Superior temporal gyrus (tissue), 1 donor: ENCODE measurements around the gene PCDHGB7.
"Not testable (repeated sequence)": the region's sequence is repeated elsewhere in the genome, so short reads cannot be mapped to it uniquely, and the experiment has no call there.

ENCODE experiments used
- DNase-seq: peaks from one replicate; pipeline ENCODE4 v3.0.0-alpha.2; 2016; ENCODE audit errors: extremely low spot score

Gene PCDHGB7

GRCh38 chr5:141417494-141418172 is at the start of gene PCDHGB7:
Gene PCDHGB7 (plus strand): TSS chr5:141417677. CDS start chr5:141417860, 183 bp downstream.
- peak; percentile 46 for DNase-seq

- DNase-seq: peak; percentile 13
Measured at GRCh38 chr5:141369994-141370848, 47.3 kb upstream of the PCDHGB7 start, which contains the start of gene PCDHGB3. Gene PCDHGB3 (plus strand): TSS chr5:141370242. CDS start chr5:141370395, 153 bp downstream.

GRCh38 chr5:141371572-141372475 is 45.7 kb upstream of the PCDHGB7 start:
- no peak for DNase-seq

- DNase-seq: no peak
Measured at GRCh38 chr5:141373673-141374317, 43.7 kb upstream of the PCDHGB7 start, which contains the start of gene PCDHGA6. Gene PCDHGA6 (plus strand): TSS chr5:141373891. CDS start chr5:141374084, 193 bp downstream.

- no peak for DNase-seq
Measured at GRCh38 chr5:141374627-141375026, 42.9 kb upstream of the PCDHGB7 start.

DNA sequence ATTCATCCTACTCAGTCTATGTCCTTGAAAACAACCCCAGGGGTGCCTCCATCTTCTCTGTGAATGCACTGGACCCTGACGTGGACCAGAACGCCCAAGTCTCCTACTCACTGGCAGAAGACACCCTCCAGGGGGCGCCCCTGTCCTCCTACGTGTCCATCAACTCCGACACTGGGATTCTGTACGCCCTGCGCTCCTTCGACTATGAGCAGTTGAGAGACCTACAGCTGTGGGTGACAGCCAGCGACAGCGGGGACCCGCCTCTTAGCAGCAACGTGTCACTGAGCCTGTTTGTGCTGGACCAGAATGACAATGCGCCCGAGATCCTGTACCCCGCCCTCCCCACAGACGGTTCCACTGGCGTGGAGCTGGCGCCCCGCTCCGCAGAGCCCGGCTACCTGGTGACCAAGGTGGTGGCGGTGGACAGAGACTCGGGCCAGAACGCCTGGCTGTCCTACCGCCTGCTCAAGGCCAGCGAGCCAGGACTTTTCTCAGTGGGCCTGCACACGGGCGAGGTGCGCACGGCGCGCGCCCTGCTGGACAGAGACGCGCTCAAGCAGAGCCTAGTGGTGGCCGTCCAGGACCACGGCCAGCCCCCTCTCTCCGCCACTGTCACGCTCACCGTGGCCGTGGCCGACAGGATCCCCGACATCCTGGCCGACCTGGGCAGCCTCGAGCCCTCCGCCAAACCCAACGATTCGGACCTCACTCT is 41.9 kb upstream of the PCDHGB7 start:
- DNase-seq: not testable (repeated sequence)

GRCh38 chr5:141382469-141383294 is 34.8 kb upstream of the PCDHGB7 start, which contains the start of gene PCDHGA7:
Gene PCDHGA7 (plus strand): TSS chr5:141382742. CDS start chr5:141382900, 158 bp downstream.
- no peak for DNase-seq

- no peak for DNase-seq
Measured at GRCh38 chr5:141383345-141383744, 34.1 kb upstream of the PCDHGB7 start.

GRCh38 chr5:141384471-141385267 is 32.8 kb upstream of the PCDHGB7 start:
- DNase-seq: no peak

- DNase-seq: not testable (repeated sequence)
Measured at GRCh38 chr5:141387557-141388311, 29.7 kb upstream of the PCDHGB7 start, which contains the start of gene PCDHGB4. Gene PCDHGB4 (plus strand): TSS chr5:141387698. CDS start chr5:141387885, 187 bp downstream.

- DNase-seq: no peak
Measured at GRCh38 chr5:141388661-141389060, 28.8 kb upstream of the PCDHGB7 start.

DNA sequence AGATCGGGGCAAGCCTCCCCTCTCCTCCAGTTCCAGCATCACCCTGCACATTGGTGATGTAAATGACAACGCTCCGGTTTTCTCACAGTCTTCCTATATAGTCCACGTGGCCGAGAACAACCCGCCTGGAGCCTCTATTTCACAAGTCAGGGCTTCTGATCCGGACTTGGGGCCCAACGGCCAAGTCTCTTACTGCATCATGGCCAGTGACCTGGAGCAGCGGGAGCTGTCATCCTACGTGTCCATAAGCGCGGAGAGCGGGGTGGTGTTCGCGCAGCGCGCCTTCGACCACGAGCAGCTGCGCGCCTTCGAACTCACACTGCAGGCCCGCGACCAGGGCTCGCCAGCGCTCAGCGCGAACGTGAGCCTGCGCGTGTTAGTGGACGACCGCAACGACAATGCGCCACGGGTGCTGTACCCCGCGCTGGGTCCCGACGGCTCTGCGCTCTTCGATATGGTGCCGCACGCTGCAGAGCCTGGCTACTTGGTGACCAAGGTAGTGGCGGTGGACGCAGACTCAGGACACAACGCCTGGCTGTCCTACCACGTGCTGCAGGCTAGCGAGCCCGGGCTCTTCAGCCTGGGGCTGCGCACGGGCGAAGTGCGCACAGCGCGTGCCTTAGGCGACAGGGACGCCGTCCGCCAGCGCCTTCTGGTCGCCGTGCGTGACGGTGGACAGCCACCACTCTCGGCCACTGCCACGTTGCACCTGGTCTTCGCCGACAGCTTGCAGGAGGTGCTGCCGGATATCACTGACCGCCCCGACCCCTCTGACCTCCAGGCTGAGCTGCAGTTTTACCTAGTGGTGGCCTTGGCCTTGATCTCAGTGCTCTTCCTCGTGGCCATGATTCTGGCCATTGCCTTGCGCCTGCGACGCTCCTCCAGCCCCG is 28.1 kb upstream of the PCDHGB7 start:
- DNase-seq: no peak

- no peak for DNase-seq
Measured at GRCh38 chr5:141392429-141393198, 24.9 kb upstream of the PCDHGB7 start, which contains the start of gene PCDHGA8. Gene PCDHGA8 (plus strand): TSS chr5:141392633. CDS start chr5:141392814, 181 bp downstream.

GRCh38 chr5:141393267-141393666 is 24.2 kb upstream of the PCDHGB7 start:
- no peak for DNase-seq

DNA sequence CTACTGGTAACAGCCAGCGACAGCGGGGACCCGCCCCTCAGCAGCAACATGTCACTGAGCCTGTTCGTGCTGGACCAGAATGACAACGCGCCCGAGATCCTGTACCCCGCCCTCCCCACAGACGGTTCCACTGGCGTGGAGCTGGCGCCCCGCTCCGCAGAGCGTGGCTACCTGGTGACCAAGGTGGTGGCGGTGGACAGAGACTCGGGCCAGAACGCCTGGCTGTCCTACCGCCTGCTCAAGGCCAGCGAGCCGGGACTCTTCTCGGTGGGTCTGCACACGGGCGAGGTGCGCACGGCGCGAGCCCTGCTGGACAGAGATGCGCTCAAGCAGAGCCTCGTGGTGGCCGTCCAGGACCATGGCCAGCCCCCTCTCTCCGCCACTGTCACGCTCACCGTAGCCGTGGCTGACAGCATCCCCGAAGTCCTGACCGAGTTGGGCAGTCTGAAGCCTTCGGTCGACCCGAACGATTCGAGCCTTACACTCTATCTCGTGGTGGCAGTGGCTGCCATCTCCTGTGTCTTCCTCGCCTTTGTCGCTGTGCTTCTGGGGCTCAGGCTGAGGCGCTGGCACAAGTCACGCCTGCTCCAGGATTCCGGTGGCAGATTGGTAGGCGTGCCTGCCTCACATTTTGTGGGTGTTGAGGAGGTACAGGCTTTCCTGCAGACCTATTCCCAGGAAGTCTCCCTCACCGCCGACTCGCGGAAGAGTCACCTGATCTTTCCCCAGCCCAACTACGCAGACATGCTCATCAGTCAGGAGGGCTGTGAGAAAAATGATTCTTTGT is 22.9 kb upstream of the PCDHGB7 start:
- not testable (repeated sequence) for DNase-seq
